GM13977 (cell line): ENCODE data around the gene EHMT1.

ENCODE experiments used
- DNase-seq: peaks from one replicate; pipeline ENCODE4 v3.0.0; 2012; ENCODE audit warnings: low spot score
- in situ Hi-C: fragments of 300-500 bp; cut with MboI; formaldehyde crosslinking; loops from one replicate; pipeline ENCODE4 v1.12.0; 2022; ENCODE audit warnings: low sequenced_read_pairs, low pct_unique_long_range_greater_than_20kb, mixed read lengths, inconsistent platforms; ENCODE audit not compliant: unreplicated experiment
- TF ChIP-seq, protein P1 (sequence below): IDR thresholded peaks from 2 replicates; pipeline ENCODE4 v1.5.1; 2012; ENCODE audit warnings: mild to moderate bottlenecking, control low read depth; ENCODE audit not compliant: insufficient read depth; ENCODE audit errors: extremely low read depth, missing control alignments

Gene EHMT1

DNA sequence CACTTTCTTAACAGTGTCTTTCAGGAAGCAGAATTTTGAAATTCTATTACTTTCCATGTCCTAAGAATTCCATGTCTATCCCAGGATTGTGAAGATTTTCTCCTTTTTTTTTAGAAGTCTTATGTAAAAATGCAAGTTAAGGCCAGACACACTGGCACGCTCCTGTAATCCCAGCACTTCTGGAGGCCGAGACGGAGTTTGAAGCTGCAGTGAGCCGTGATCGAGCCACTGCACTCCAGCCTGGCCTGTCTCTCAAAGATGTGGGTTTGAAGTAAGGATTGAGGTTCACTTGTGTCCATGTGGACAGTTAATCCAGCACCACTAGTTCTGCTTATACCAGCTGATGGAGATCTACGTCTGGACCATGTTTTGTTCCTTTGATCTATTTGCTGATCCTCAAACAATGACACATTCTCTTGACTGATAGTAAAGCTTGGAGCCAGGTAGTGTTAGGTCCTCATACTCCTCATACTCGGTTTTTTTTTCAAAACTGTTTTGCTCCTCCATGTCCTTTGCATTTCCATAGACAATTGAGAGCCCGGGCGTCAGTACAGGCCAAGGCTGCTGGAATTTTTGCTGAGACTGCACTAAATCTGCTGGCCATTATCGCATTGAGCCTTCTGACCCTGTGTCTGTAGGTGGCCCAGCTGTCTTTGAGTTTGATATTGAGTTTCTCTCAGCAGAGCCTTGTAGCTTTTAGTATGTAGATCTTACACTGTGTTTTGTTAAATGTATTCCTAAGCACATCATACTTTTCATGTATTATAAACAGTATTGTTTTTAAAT, 205.4 kb downstream of the EHMT1 start:
- no peak for DNase-seq
- TF ChIP-seq, protein P1, sequence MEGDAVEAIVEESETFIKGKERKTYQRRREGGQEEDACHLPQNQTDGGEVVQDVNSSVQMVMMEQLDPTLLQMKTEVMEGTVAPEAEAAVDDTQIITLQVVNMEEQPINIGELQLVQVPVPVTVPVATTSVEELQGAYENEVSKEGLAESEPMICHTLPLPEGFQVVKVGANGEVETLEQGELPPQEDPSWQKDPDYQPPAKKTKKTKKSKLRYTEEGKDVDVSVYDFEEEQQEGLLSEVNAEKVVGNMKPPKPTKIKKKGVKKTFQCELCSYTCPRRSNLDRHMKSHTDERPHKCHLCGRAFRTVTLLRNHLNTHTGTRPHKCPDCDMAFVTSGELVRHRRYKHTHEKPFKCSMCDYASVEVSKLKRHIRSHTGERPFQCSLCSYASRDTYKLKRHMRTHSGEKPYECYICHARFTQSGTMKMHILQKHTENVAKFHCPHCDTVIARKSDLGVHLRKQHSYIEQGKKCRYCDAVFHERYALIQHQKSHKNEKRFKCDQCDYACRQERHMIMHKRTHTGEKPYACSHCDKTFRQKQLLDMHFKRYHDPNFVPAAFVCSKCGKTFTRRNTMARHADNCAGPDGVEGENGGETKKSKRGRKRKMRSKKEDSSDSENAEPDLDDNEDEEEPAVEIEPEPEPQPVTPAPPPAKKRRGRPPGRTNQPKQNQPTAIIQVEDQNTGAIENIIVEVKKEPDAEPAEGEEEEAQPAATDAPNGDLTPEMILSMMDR = no peak
- in situ Hi-C loops = no loop called here

- peak; percentile 80 for DNase-seq
- TF ChIP-seq, protein P1 = no peak
- in situ Hi-C loops = no loop called here
Measured at GRCh38 chr9:137825324-137825989, 206.7 kb downstream of the EHMT1 start.

DNA sequence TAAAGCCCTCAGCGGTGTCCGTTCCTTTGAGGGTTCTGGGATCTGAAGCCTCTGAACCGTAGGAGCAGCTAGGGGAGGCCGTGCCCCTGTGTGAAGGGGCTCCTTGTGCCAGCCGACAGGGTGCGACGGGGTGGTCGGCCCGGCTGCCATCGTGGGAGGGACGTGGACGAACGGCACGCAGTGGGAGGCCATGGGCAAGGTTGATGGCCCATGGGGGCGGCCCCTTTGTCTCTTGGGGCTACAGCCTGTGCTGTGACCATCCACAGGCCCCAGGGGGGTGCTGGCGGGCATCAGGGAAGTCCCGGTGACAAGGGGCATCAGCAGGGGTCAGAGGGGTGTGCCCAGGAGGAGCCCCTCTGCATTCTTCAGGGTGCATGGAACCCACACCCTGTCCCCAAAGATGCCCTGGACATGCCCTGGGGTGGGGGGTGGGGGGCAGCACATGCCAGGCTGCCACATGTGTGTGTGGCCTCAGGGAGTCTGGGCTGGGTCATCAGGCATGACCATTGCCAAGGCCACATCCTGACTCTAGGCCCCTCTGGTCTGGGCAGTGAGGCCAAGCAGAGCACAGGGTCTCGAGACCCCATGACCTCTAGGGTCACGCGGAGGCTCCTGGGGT, 209.2 kb downstream of the EHMT1 start:
- in situ Hi-C loops = no loop called here
- DNase-seq = no peak
- TF ChIP-seq, protein P1 = no peak

- in situ Hi-C loops = no loop called here
- TF ChIP-seq, protein P1 = no peak
- no peak for DNase-seq
Measured at GRCh38 chr9:137828527-137829259, 209.9 kb downstream of the EHMT1 start.

GRCh38 chr9:137829260-137829996, 210.6 kb downstream of the EHMT1 start:
- TF ChIP-seq, protein P1 = no peak
- in situ Hi-C loops = no loop called here
- DNase-seq = no peak
